ENCODE data around the gene AGBL1. TPM values are rescaled to one million over a fixed set of nuclear protein-coding genes. Genes with fewer than 3 reads are reported as not detected.

The AGBL1 gene
- total RNA-seq, 1 donor from 2014 or later: 0.76 TPM

- Mint-ChIP-seq H3K4me3 (ENCODE audit: unreplicated experiment) (no peak overlapping the region), H3K4me1 (ENCODE audit: low read depth, unreplicated experiment) (peaks cover 4% of the 10 kb centered on the region), H3K27me3 (ENCODE audit: unreplicated experiment) (no peaks in the 10 kb centered on the region), H3K9me3 (ENCODE audit: unreplicated experiment) (no peaks in the 10 kb centered on the region), H3K27ac (ENCODE audit: unreplicated experiment) (no peak overlapping the region), H3K36me3 (ENCODE audit: unreplicated experiment) (no peaks in the 10 kb centered on the region)
- TF ChIP-seq, protein P1, sequence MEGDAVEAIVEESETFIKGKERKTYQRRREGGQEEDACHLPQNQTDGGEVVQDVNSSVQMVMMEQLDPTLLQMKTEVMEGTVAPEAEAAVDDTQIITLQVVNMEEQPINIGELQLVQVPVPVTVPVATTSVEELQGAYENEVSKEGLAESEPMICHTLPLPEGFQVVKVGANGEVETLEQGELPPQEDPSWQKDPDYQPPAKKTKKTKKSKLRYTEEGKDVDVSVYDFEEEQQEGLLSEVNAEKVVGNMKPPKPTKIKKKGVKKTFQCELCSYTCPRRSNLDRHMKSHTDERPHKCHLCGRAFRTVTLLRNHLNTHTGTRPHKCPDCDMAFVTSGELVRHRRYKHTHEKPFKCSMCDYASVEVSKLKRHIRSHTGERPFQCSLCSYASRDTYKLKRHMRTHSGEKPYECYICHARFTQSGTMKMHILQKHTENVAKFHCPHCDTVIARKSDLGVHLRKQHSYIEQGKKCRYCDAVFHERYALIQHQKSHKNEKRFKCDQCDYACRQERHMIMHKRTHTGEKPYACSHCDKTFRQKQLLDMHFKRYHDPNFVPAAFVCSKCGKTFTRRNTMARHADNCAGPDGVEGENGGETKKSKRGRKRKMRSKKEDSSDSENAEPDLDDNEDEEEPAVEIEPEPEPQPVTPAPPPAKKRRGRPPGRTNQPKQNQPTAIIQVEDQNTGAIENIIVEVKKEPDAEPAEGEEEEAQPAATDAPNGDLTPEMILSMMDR (IDR thresholded peaks at IDR 0.05; ENCODE audit: partially characterized antibody, unreplicated experiment): no peak
- no peak for DNase-seq
These were observed 333.5 kb downstream of the AGBL1 start for GRCh38 chr15:86413191-86413590.

GRCh38 chr15:86425746-86426145, 346.1 kb downstream of the AGBL1 start:
- H3K27me3 Mint-ChIP-seq (ENCODE audit: unreplicated experiment): peaks cover 2% of the 10 kb centered on the region
- peaks cover 6% of the 10 kb centered on the region for H3K36me3 Mint-ChIP-seq (ENCODE audit: unreplicated experiment)
- no peak overlapping the region for H3K4me3 Mint-ChIP-seq (ENCODE audit: unreplicated experiment)
- no peak overlapping the region for H3K27ac Mint-ChIP-seq (ENCODE audit: unreplicated experiment)
- no peak for DNase-seq
- TF ChIP-seq, protein P1 (IDR thresholded peaks at IDR 0.05; ENCODE audit: partially characterized antibody, unreplicated experiment): no peak
- no peaks in the 10 kb centered on the region for H3K4me1 Mint-ChIP-seq (ENCODE audit: low read depth, unreplicated experiment)
- H3K9me3 Mint-ChIP-seq (ENCODE audit: unreplicated experiment): no peaks in the 10 kb centered on the region

DNA sequence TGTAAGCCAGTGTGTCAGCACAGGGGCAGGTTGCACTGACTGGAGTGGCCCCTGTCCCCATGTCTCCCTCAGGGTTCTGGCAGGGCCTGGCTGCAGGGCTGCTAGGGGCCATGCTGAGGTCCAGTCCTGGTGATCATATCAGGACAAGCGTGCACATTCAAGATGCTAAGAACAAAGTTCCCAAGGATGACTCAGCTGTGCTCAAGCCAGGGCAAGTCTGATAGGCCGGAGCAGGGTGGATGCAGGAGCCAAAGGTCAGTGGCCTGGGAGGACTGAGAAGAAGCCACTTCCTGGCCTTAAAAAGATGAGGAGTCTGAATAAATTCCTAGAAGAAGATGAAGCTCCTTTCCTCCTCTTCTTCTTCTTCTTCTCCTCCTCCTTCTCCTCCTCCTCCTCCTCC, 353.2 kb downstream of the AGBL1 start:
- TF ChIP-seq, protein P1 (IDR thresholded peaks at IDR 0.05; ENCODE audit: partially characterized antibody, unreplicated experiment): no peak
- H3K27ac Mint-ChIP-seq (ENCODE audit: unreplicated experiment): no peak overlapping the region
- no peaks in the 10 kb centered on the region for H3K9me3 Mint-ChIP-seq (ENCODE audit: unreplicated experiment)
- H3K27me3 Mint-ChIP-seq (ENCODE audit: unreplicated experiment): no peaks in the 10 kb centered on the region
- H3K4me1 Mint-ChIP-seq (ENCODE audit: low read depth, unreplicated experiment): peaks cover 1% of the 10 kb centered on the region
- DNase-seq: no peak
- H3K4me3 Mint-ChIP-seq (ENCODE audit: unreplicated experiment): no peak overlapping the region
- no peaks in the 10 kb centered on the region for H3K36me3 Mint-ChIP-seq (ENCODE audit: unreplicated experiment)

DNA sequence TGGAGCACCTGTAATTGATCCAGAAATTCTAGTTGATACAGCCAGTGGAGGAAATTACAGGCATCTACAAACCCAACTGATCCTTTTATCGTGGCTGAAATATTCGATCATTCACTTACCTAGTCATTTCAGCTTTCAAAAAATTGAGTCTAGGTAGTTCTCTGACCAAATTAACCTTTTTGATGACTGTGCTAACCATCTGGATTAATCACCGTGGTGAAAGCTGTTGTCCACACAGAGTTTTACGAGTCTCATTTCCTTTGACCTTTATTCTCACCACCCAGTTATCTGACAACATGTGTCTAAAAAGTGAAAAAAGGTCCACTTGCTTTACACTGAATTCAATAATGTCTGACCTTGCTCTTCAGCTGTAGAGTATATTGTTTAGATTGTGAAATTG, 354.3 kb downstream of the AGBL1 start:
- Mint-ChIP-seq H3K27ac (ENCODE audit: unreplicated experiment) (no peak overlapping the region), H3K36me3 (ENCODE audit: unreplicated experiment) (no peaks in the 10 kb centered on the region), H3K9me3 (ENCODE audit: unreplicated experiment) (no peaks in the 10 kb centered on the region), H3K4me3 (ENCODE audit: unreplicated experiment) (no peak overlapping the region), H3K27me3 (ENCODE audit: unreplicated experiment) (no peaks in the 10 kb centered on the region), H3K4me1 (ENCODE audit: low read depth, unreplicated experiment) (peaks cover 2% of the 10 kb centered on the region)
- no peak for DNase-seq
- TF ChIP-seq, protein P1 (IDR thresholded peaks at IDR 0.05; ENCODE audit: partially characterized antibody, unreplicated experiment): no peak

DNA sequence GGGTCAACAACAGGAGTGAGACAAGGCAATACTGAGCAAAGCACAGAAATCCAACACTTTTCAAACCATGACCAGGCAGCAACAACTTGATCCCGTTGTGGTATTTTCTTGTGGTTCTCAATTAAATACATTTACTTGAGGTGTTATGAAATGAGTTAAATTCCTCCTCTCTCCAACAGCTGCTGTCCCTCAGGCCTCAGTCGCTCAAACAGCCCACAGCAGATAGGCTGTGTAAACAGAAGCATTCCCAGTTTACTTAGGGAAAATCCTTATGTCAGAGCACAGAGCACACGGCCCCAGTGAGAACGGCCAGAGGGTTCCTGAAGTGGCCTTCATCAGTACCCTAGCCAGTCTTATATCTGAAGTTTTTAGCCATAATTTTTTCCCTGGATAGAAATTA, 359.9 kb downstream of the AGBL1 start:
- no peak for DNase-seq
- peaks cover 4% of the 10 kb centered on the region for H3K27me3 Mint-ChIP-seq (ENCODE audit: unreplicated experiment)
- TF ChIP-seq, protein P1 (IDR thresholded peaks at IDR 0.05; ENCODE audit: partially characterized antibody, unreplicated experiment): no peak
- H3K9me3 Mint-ChIP-seq (ENCODE audit: unreplicated experiment): peaks cover 9% of the 10 kb centered on the region
- peaks cover 29% of the 10 kb centered on the region for H3K4me1 Mint-ChIP-seq (ENCODE audit: low read depth, unreplicated experiment)
- no peaks in the 10 kb centered on the region for H3K36me3 Mint-ChIP-seq (ENCODE audit: unreplicated experiment)
- no peak overlapping the region for H3K4me3 Mint-ChIP-seq (ENCODE audit: unreplicated experiment)
- no peak overlapping the region for H3K27ac Mint-ChIP-seq (ENCODE audit: unreplicated experiment)
